Measurements from ENCODE around the gene JPH4. TPM values are rescaled to one million over a fixed set of nuclear protein-coding genes. Genes with fewer than 3 reads are reported as not detected.

JPH4 gene
- total and polyA plus RNA-seq, 2 experiments from 2014 or later, result not detected

DNA sequence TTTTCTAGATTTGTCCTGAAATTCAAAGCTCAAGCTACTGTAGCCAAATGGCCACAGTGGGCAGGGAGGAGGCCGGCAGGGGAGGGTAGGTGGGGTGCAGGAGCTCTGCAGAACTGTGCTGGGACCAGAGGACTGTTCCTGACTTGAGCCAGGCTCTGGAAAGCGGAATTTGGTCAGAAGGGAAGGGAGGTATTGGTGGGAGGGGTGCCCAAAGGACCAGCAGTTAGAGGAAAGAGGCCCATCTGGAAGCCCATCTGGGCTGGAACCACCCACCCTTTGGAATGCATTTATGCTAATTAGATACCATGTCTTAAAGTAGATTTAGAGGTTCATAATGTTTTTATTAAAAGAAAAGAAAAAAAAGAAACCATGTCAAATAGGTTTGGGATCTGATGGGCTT, 24.5 kb upstream of the JPH4 start:
- Histone ChIP-seq H3K9me2 (ENCODE audit: insufficient read depth) (no peaks in the 10 kb centered on the region), H3K4me2 (ENCODE audit: unreplicated experiment) (no peak overlapping the region), H3K79me2 (ENCODE audit: insufficient read depth) (no peaks in the 10 kb centered on the region), H3K9ac (no peak overlapping the region), H3K27me3 (replicated peaks; ENCODE audit: insufficient read depth) (no peaks in the 10 kb centered on the region; the same call in 1 of the 2 replicates), H2AFZ (no peak overlapping the region), H3K4me3 (no peak overlapping the region), H3F3A (ENCODE audit: insufficient read depth) (no peaks in the 10 kb centered on the region), H4K20me1 (ENCODE audit: insufficient read depth) (no peaks in the 10 kb centered on the region), H3K36me3 (ENCODE audit: low read depth) (no peaks in the 10 kb centered on the region), H3K4me1 (ENCODE audit: insufficient read depth) (no peaks in the 10 kb centered on the region), H3K9me3 (ENCODE audit: low read depth) (no peaks in the 10 kb centered on the region), H3K27ac (no peak overlapping the region)
- TF ChIP-seq EZH2phosphoT487 (IDR thresholded peaks at IDR 0.05; ENCODE audit: insufficient read depth, low read depth) (no peak), EZH2 (IDR thresholded peaks at IDR 0.05; ENCODE audit: insufficient read depth, poor library complexity, severe bottlenecking) (no peak)
- in situ Hi-C loops (cut with MboI), result no loop called here
- no peak for DNase-seq
- 0 to 12% methylated on average over 2 of the region's 2 CpGs for WGBS, 2 experiments (ENCODE audit: low coverage in 1 of 2, low lambda C conversion rate in 2 of 2, missing lambda C conversion rate in 2 of 2)

DNA sequence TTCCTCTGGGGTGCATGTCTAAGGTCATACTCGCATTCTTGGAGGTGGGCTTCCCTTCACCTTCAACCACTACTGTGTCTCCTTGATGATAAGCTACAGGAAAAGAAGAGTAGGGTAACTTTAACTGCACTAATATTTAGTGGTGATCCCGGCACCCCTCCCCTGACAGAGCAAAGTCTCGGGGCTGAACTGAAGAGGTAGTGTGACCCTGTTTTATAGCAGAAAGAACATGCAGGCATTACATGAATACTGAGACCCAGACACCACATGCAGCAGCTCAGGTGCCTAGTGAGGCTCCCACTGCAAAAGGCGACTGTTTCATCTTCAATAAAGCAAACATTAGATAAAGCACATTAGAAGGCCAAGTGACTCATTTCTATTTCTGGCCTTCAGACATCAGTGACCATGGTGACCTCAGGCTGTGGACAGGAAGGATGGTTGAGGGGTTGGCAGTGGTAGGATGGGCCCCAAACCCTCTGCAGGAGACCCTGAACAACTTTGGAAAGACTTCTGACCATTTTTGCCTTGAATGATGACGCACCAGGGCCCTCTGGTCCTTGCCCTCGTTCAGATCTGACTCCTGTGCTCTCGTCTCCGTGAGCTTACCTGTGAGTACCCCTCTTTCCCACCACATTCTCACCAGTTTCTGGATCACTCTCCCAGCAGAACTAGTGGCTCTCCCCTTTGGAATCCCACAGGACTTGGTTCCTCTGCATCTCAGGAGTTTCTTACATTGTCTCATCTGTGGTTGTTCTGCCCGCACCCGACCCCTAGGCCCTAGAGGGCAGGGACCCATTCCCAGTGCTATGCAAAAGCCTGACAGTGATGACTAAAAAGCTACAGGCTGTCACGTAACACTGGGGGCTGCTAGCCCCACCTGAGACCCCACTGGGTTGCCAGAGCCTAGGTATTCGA, 23.8 kb upstream of the JPH4 start:
- Histone ChIP-seq H3F3A (ENCODE audit: insufficient read depth) (no peaks in the 10 kb centered on the region), H3K79me2 (ENCODE audit: insufficient read depth) (no peaks in the 10 kb centered on the region), H3K27ac (no peak overlapping the region), H3K27me3 (replicated peaks; ENCODE audit: insufficient read depth) (no peaks in the 10 kb centered on the region; the same call in 1 of the 2 replicates), H3K4me2 (ENCODE audit: unreplicated experiment) (no peak overlapping the region), H4K20me1 (ENCODE audit: insufficient read depth) (no peaks in the 10 kb centered on the region), H3K9me3 (ENCODE audit: low read depth) (no peaks in the 10 kb centered on the region), H3K9me2 (ENCODE audit: insufficient read depth) (no peaks in the 10 kb centered on the region), H3K36me3 (ENCODE audit: low read depth) (no peaks in the 10 kb centered on the region), H3K9ac (no peak overlapping the region), H3K4me1 (ENCODE audit: insufficient read depth) (no peaks in the 10 kb centered on the region), H3K4me3 (no peak overlapping the region), H2AFZ (no peak overlapping the region)
- no peak for DNase-seq
- TF ChIP-seq EZH2 (IDR thresholded peaks at IDR 0.05; ENCODE audit: insufficient read depth, poor library complexity, severe bottlenecking) (no peak), EZH2phosphoT487 (IDR thresholded peaks at IDR 0.05; ENCODE audit: insufficient read depth, low read depth) (no peak)
- in situ Hi-C loops (cut with MboI), result no loop called here
- WGBS, 2 experiments (ENCODE audit: low coverage in 1 of 2, low lambda C conversion rate in 2 of 2, missing lambda C conversion rate in 2 of 2), result 47 to 53% methylated on average over 12 of the region's 12 CpGs

DNA sequence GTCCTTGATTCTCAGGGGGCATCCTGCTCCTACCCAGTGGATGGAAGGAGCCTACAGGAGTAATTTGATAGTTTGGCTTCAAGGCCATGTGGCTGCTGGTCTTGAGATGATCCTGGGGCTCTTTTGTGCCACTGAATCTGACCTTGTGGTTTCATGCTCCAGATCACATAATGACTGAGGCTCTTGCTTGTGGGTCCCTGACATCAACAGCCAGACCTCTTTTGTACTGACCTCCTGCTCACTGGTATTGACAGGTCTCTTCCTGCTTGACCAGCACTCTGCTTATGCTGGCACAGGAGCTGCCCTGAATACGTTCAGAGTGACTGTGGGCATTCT, 23.2 kb upstream of the JPH4 start:
- 9 to 22% methylated on average over 1 of the region's 1 CpG for WGBS, 2 experiments (ENCODE audit: low coverage in 1 of 2, low lambda C conversion rate in 2 of 2, missing lambda C conversion rate in 2 of 2)
- no peak overlapping the region for H2AFZ ChIP-seq
- H3K4me3 ChIP-seq, result no peak overlapping the region

GRCh38 chr14:23601424-23601823, 22.8 kb upstream of the JPH4 start:
- no peaks in the 10 kb centered on the region for H3K36me3 ChIP-seq (ENCODE audit: low read depth)
- H3K4me3 ChIP-seq, result no peak overlapping the region
- H3K27ac ChIP-seq, result no peak overlapping the region

More for the DNA sequence above, 23.2 kb upstream of the JPH4 start:
- no peaks in the 10 kb centered on the region for H3F3A ChIP-seq (ENCODE audit: insufficient read depth)
- DNase-seq, result no peak
- H3K9ac ChIP-seq, result no peak overlapping the region
- no peaks in the 10 kb centered on the region for H3K36me3 ChIP-seq (ENCODE audit: low read depth)
- H3K27ac ChIP-seq, result no peak overlapping the region
- no peaks in the 10 kb centered on the region for H3K79me2 ChIP-seq (ENCODE audit: insufficient read depth)
- no peaks in the 10 kb centered on the region for H3K4me1 ChIP-seq (ENCODE audit: insufficient read depth)
- no peaks in the 10 kb centered on the region for H3K9me2 ChIP-seq (ENCODE audit: insufficient read depth)
- H4K20me1 ChIP-seq (ENCODE audit: insufficient read depth), result no peaks in the 10 kb centered on the region
- no peak overlapping the region for H3K4me2 ChIP-seq (ENCODE audit: unreplicated experiment)
- in situ Hi-C loops (cut with MboI), result no loop called here
- TF ChIP-seq EZH2phosphoT487 (IDR thresholded peaks at IDR 0.05; ENCODE audit: insufficient read depth, low read depth) (no peak), EZH2 (IDR thresholded peaks at IDR 0.05; ENCODE audit: insufficient read depth, poor library complexity, severe bottlenecking) (no peak)
- no peaks in the 10 kb centered on the region for H3K9me3 ChIP-seq (ENCODE audit: low read depth)
- H3K27me3 ChIP-seq (replicated peaks; ENCODE audit: insufficient read depth), result no peaks in the 10 kb centered on the region; the same call in 1 of the 2 replicates

More at GRCh38 chr14:23601424-23601823, 22.8 kb upstream of the JPH4 start:
- Histone ChIP-seq H3K79me2 (ENCODE audit: insufficient read depth) (no peaks in the 10 kb centered on the region), H3K4me2 (ENCODE audit: unreplicated experiment) (no peak overlapping the region), H3K9me3 (ENCODE audit: low read depth) (no peaks in the 10 kb centered on the region), H3K27me3 (replicated peaks; ENCODE audit: insufficient read depth) (no peaks in the 10 kb centered on the region; the same call in 1 of the 2 replicates), H3F3A (ENCODE audit: insufficient read depth) (no peaks in the 10 kb centered on the region), H3K9ac (no peak overlapping the region), H2AFZ (no peak overlapping the region), H4K20me1 (ENCODE audit: insufficient read depth) (no peaks in the 10 kb centered on the region), H3K4me1 (ENCODE audit: insufficient read depth) (no peaks in the 10 kb centered on the region), H3K9me2 (ENCODE audit: insufficient read depth) (no peaks in the 10 kb centered on the region)
- TF ChIP-seq EZH2phosphoT487 (IDR thresholded peaks at IDR 0.05; ENCODE audit: insufficient read depth, low read depth), result no peak
- TF ChIP-seq EZH2 (IDR thresholded peaks at IDR 0.05; ENCODE audit: insufficient read depth, poor library complexity, severe bottlenecking), result no peak
- in situ Hi-C loops (cut with MboI), result no loop called here
- DNase-seq, result no peak
